ENCODE data around the gene CLIP2. TPM values are rescaled to one million over a fixed set of nuclear protein-coding genes. Genes with fewer than 3 reads are reported as not detected.
A peak's percentile ranks its signal among the peaks of the same experiment; 100 is the strongest.

CLIP2 gene
- total RNA-seq, 1 experiment from 2014 or later: 21.6 TPM

GRCh38 chr7:74403521-74404387 lies 114.5 kb downstream of the CLIP2 start:
- peak overlapping the region in 1 of 3 experiments; percentile 34; a peak in 3 of 7 replicates for H3K27ac Mint-ChIP-seq
- Histone ChIP-seq H3K79me2 (ENCODE audit: insufficient read depth, low read length) (no peaks in the 10 kb centered on the region), H3K79me1 (ENCODE audit: insufficient read depth, low read depth, low read length, poor library complexity, severe bottlenecking) (no peaks in the 10 kb centered on the region), H3K4me1 (ENCODE audit: insufficient read depth, low read length) (no peaks in the 10 kb centered on the region), H4K20me1 (ENCODE audit: control insufficient read depth, insufficient read depth, insufficient read length) (no peaks in the 10 kb centered on the region), H3K9me3 (ENCODE audit: control insufficient read depth, low read depth, low read length) (no peaks in the 10 kb centered on the region), H4K91ac (ENCODE audit: insufficient read length, low read depth, low read length) (no peak overlapping the region), H2BK15ac (ENCODE audit: low read depth, low read length) (no peak overlapping the region), H3K9ac (ENCODE audit: extremely low read depth, insufficient read length, low read length) (no peak overlapping the region), H3K27ac (ENCODE audit: insufficient read length, low read depth, low read length) (no peak overlapping the region), H2BK5ac (ENCODE audit: insufficient read length, low read length) (no peak overlapping the region), H2BK12ac (ENCODE audit: insufficient read length, low read depth, low read length) (no peak overlapping the region), H3K27me3 (ENCODE audit: insufficient read depth, low read length) (no peaks in the 10 kb centered on the region), H3K56ac (ENCODE audit: insufficient read length, low read depth, low read length) (no peak overlapping the region), H4K8ac (replicated peaks; ENCODE audit: insufficient read length, low read depth, low read length) (no peak overlapping the region), H3K4ac (ENCODE audit: low read depth, low read length) (no peak overlapping the region), H3K14ac (ENCODE audit: insufficient read depth, low read length) (no peak overlapping the region), H3K18ac (ENCODE audit: insufficient read length, low read depth, low read length) (no peak overlapping the region), H2AFZ (ENCODE audit: low read length) (no peak overlapping the region), H3T11ph (ENCODE audit: low read length) (no peak overlapping the region), H2BK120ac (ENCODE audit: low read depth, low read length, poor library complexity, severe bottlenecking) (no peak overlapping the region), H2BK20ac (ENCODE audit: low read depth, low read length, poor library complexity, severe bottlenecking) (no peak overlapping the region), H4K5ac (ENCODE audit: insufficient read length, low read depth, low read length) (no peak overlapping the region), H3K23me2 (ENCODE audit: insufficient read length, low read depth, low read length, poor library complexity, severe bottlenecking) (no peaks in the 10 kb centered on the region), H3K23ac (ENCODE audit: insufficient read length, low read depth, low read length) (no peak overlapping the region), H2AK5ac (ENCODE audit: insufficient read length, low read length) (no peak overlapping the region), H3K4me2 (ENCODE audit: insufficient read depth, insufficient read length, low read length) (no peak overlapping the region)
- H3K27me3 Mint-ChIP-seq (ENCODE audit: low read depth): peaks cover 7% of the 10 kb centered on the region
- no CpG with 5 or more reads among the region's 30 CpGs for WGBS (ENCODE audit: extremely low coverage, insufficient read length, low lambda C conversion rate)
- no peaks in the 10 kb centered on the region; a peak in 1 of 5 replicates for H3K9me3 Mint-ChIP-seq
- TF ChIP-seq CTCF (conservative IDR thresholded peaks at IDR 0.05): no peak
- no peak for DNase-seq
- H3K36me3 Mint-ChIP-seq (ENCODE audit: insufficient read depth in 1 of 3, low read depth in 3 of 3): peaks cover 9 to 12% (median 12%) of the 10 kb centered on the region in 3 experiments
- H3K4me1 Mint-ChIP-seq: peaks cover 5 to 15% of the 10 kb centered on the region in 2 experiments
- H3K4me3 Mint-ChIP-seq: peak overlapping the region in 1 of 2 experiments; percentile 32; a peak in 1 of 5 replicates

Data from H9 (cell line).